ENCODE results near the gene PAAF1.
"Not testable (repeated sequence)": the region's sequence is repeated elsewhere in the genome, so short reads cannot be mapped to it uniquely, and the experiment has no call there.

The PAAF1 gene

GRCh38 chr11:73876424-73877310 is at the start of gene PAAF1, which contains the start of gene COA4:
TSS of gene PAAF1 (plus strand) at chr11:73876999. CDS start at chr11:73877022, 23 bp downstream.
TSS of gene COA4 (minus strand) at chr11:73876846. CDS start at chr11:73873378, 3,468 bp downstream.
- DNase-seq (ENCODE audit: low read depth) = peak; percentile 89

GRCh38 chr11:73830261-73830660 is 46.5 kb upstream of the PAAF1 start:
- no peak for DNase-seq (ENCODE audit: low read depth)

GRCh38 chr11:73833067-73833466 is 43.7 kb upstream of the PAAF1 start:
- no peak for DNase-seq (ENCODE audit: low read depth)

GRCh38 chr11:73838443-73839122 is 38.2 kb upstream of the PAAF1 start:
- no peak for DNase-seq (ENCODE audit: low read depth)

GRCh38 chr11:73839123-73839457 is 37.7 kb upstream of the PAAF1 start:
- DNase-seq (ENCODE audit: low read depth) = no peak

- DNase-seq (ENCODE audit: low read depth) = no peak
Observed at GRCh38 chr11:73851046-73851764, 25.6 kb upstream of the PAAF1 start.

- no peak for DNase-seq (ENCODE audit: low read depth)
Observed at GRCh38 chr11:73852049-73852448, 24.8 kb upstream of the PAAF1 start.

GRCh38 chr11:73854680-73855079 is 22.1 kb upstream of the PAAF1 start:
- no peak for DNase-seq (ENCODE audit: low read depth)

GRCh38 chr11:73856031-73856567 is 20.7 kb upstream of the PAAF1 start:
- no peak for DNase-seq (ENCODE audit: low read depth)

GRCh38 chr11:73859671-73860070 is 17.1 kb upstream of the PAAF1 start:
- DNase-seq (ENCODE audit: low read depth) = no peak

GRCh38 chr11:73860202-73860601 is 16.6 kb upstream of the PAAF1 start:
- DNase-seq (ENCODE audit: low read depth) = no peak

- DNase-seq (ENCODE audit: low read depth) = no peak
Observed at GRCh38 chr11:73862986-73863385, 13.8 kb upstream of the PAAF1 start.

- DNase-seq (ENCODE audit: low read depth) = no peak
Observed at GRCh38 chr11:73866095-73866579, 10.7 kb upstream of the PAAF1 start.

- DNase-seq (ENCODE audit: low read depth) = no peak
Observed at GRCh38 chr11:73866586-73866996, 10.2 kb upstream of the PAAF1 start.

- DNase-seq (ENCODE audit: low read depth) = no peak
Observed at GRCh38 chr11:73869332-73869949, 7.4 kb upstream of the PAAF1 start.

- DNase-seq (ENCODE audit: low read depth) = no peak
Observed at GRCh38 chr11:73870261-73870660, 6.5 kb upstream of the PAAF1 start.

GRCh38 chr11:73872749-73873357 is 3.9 kb upstream of the PAAF1 start:
- no peak for DNase-seq (ENCODE audit: low read depth)

- DNase-seq (ENCODE audit: low read depth) = no peak
Observed at GRCh38 chr11:73875380-73875779, 1.4 kb upstream of the PAAF1 start.

GRCh38 chr11:73875840-73876239 is 959 bp upstream of the PAAF1 start:
- DNase-seq (ENCODE audit: low read depth) = no peak

- no peak for DNase-seq (ENCODE audit: low read depth)
Observed at GRCh38 chr11:73878771-73879170, 2.0 kb downstream of the PAAF1 start.

GRCh38 chr11:73880449-73880848 is 3.6 kb downstream of the PAAF1 start:
- not testable (repeated sequence) for DNase-seq (ENCODE audit: low read depth)

Data from stimulated activated CD8-positive, alpha-beta memory T cell treated with anti-CD3 and anti-CD28 coated beads, Interleukin-15, amount 100 ng/mL, for 1 hour (primary cell).